K562 treated with DMSO at 1 percent for 48 hours (cell line): Measurements from ENCODE around the gene ZCWPW1. TPM values are rescaled to one million over a fixed set of nuclear protein-coding genes. Genes with fewer than 3 reads are reported as not detected.

Experiments
- total RNA-seq: library from RNA; unstranded; fragments of 300-600 nt; gene quantifications from 2 replicates; pipeline ENCODE4 v1.2.3, GENCODE V29; 2022; ENCODE audit warnings: low replicate concordance; ENCODE audit errors: extremely low read depth

Gene ZCWPW1
- not detected in 2 replicates for total RNA-seq

GRCh38 chr7:100428199-100428966 is at the start of gene ZCWPW1:
Gene ZCWPW1, minus strand, starts transcription at chr7:100428703. Its CDS starts 8,054 bp downstream, at chr7:100420649.

DNA sequence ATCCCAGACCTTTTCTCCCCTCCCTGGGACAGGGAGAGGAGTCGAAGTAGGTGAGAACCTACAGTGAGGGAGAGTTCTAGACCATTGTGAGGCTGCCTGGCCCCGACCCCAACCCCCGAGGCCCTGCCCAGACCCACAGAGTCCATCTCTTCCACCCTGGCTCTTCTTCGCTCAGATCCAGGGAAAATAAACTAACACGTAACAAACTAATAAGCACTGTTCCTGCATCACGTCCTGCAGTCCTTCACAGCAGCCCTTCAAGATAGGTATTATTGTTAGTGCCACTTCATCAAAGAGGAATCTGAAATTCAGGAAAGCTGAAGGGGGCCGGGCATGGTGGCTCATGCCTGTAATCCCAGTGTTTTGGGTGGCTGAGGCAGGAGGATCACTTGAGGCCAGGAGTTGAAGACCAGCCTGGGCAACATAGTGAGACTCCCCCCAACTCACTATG is 35.7 kb upstream of the ZCWPW1 start, which contains the start of gene SPACDR:
Gene SPACDR, minus strand, starts transcription at position 51 of the 451 bp plus-strand sequence. CDS start 235 bp downstream, outside the sequence.

GRCh38 chr7:100429637-100430492 is 1.4 kb upstream of the ZCWPW1 start, which contains the start of gene MEPCE:
Gene MEPCE, plus strand, starts transcription at chr7:100429831. Its CDS starts 188 bp downstream, at chr7:100430019.

GRCh38 chr7:100373261-100373831 is 55.2 kb downstream of the ZCWPW1 start, which contains the start of gene PILRA:
Gene PILRA, plus strand, starts transcription at chr7:100373487. Its CDS starts 170 bp downstream, at chr7:100373657.

DNA sequence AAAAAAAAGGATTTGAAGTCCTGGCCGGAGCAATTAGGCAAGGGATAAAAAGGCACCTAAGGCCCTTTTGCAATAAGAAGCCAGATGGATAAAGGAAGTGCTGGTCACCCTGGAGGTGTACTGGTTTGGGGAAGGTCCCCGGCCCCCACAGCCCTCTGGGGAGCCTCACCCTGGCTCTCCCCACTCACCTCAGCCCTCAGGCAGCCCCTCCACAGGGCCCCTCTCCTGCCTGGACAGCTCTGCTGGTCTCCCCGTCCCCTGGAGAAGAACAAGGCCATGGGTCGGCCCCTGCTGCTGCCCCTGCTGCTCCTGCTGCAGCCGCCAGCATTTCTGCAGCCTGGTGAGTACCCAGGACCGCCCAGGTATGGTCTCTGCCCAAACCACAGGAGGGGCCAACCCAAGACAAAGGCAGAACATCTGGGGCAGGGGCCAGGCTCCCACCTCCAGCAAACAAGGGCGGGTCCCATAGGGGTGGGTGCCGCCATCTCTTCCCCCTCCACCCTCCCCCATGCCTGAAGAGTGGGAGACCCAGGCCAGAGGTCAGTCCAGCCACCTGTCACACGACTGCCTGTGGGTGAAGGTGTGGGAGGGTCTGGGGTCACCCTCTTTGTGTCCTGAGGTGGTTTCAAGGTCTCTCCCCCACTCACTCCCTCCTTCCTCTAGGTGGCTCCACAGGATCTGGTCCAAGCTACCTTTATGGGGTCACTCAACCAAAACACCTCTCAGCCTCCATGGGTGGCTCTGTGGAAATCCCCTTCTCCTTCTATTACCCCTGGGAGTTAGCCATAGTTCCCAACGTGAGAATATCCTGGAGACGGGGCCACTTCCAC is 70.3 kb downstream of the ZCWPW1 start, which contains the start of gene PILRB:
Gene PILRB, plus strand, starts transcription at position 91 of the 830 bp plus-strand sequence. Its CDS starts 186 bp downstream, at position 277.

Other genes with a start within 250 kb of the ZCWPW1 start
- not detected in 2 replicates for gene PVRIG, start 208.8 kb downstream of the ZCWPW1 start, total RNA-seq
- not detected in 2 replicates for gene SPDYE3, start 121.0 kb downstream of the ZCWPW1 start, total RNA-seq
- not detected in 2 replicates for gene PILRB, start 70.6 kb downstream of the ZCWPW1 start, total RNA-seq
- not detected in 2 replicates for gene PILRA, start 55.2 kb downstream of the ZCWPW1 start, total RNA-seq
- gene MEPCE, start 1.1 kb upstream of the ZCWPW1 start, total RNA-seq = not detected in 2 replicates
- not detected in 2 replicates for gene PPP1R35, start 7.8 kb upstream of the ZCWPW1 start, total RNA-seq
- gene SPACDR, start 35.6 kb upstream of the ZCWPW1 start, total RNA-seq = not detected in 2 replicates
- 576 TPM in 1 of 2 replicates, not detected in the other for gene TSC22D4, start 50.5 kb upstream of the ZCWPW1 start, total RNA-seq
- not detected in 2 replicates for gene NYAP1, start 55.2 kb upstream of the ZCWPW1 start, total RNA-seq
- not detected in 2 replicates for gene AGFG2, start 110.5 kb upstream of the ZCWPW1 start, total RNA-seq
- not detected in 2 replicates for gene SAP25, start 145.2 kb upstream of the ZCWPW1 start, total RNA-seq
- gene LRCH4, start 157.4 kb upstream of the ZCWPW1 start, total RNA-seq = not detected in 2 replicates
- not detected in 2 replicates for gene FBXO24, start 157.6 kb upstream of the ZCWPW1 start, total RNA-seq
- not detected in 2 replicates for gene PCOLCE, start 173.7 kb upstream of the ZCWPW1 start, total RNA-seq
- not detected in 2 replicates for gene MOSPD3, start 183.8 kb upstream of the ZCWPW1 start, total RNA-seq
- gene TFR2, start 212.8 kb upstream of the ZCWPW1 start, total RNA-seq = not detected in 2 replicates
- not detected in 2 replicates for gene ACTL6B, start 227.7 kb upstream of the ZCWPW1 start, total RNA-seq
- gene GNB2, start 245.0 kb upstream of the ZCWPW1 start, total RNA-seq = 1,248 TPM in 1 of 2 replicates, not detected in the other